Effector CD8-positive, alpha-beta T cell (primary cell): ENCODE data around the gene APMAP.
"Not testable (repeated sequence)": the region's sequence is repeated elsewhere in the genome, so short reads cannot be mapped to it uniquely, and the experiment has no call there.

Experiments
- DNase-seq: peaks from one replicate; lab custom pipeline; 2025; lab: John Stamatoyannopoulos, UW

Gene APMAP

DNA sequence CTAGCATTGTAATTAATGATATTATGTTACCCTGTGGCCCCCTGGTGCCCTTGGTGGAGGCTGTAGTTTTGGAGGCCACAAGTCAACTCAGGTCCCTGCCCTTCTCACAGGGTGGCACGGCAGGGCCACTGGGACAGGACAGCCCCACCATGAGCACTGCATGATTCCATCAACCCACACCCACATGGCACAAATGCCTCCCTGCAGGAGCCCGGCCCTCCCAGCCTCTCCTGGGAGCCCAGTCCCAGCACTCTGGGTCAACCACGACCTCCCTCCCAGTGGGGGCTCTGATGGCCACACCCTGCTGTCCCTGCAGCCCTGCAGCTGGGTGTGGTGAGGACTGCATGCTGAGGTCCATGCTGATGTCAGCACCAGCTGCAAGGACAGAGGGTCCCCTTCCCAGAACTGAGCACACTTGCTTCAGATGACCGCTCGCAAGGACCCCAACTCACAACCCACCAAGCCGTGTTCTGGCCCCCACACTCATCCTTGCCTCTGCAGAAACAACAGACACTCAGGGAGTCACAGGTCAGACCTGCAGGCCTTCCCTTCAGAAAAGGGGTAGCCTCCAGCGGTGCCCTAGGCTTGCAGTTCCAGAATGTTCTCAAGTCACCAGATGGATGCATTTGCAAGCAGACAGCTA, 59.2 kb downstream of the APMAP start:
- DNase-seq: no peak

- not testable (repeated sequence) for DNase-seq
These were observed 60.7 kb downstream of the APMAP start for GRCh38 chr20:24931893-24932292.

GRCh38 chr20:24930724-24931688, 61.5 kb downstream of the APMAP start:
- not testable (repeated sequence) for DNase-seq

- not testable (repeated sequence) for DNase-seq
These were observed 62.5 kb downstream of the APMAP start for GRCh38 chr20:24929867-24930723.

DNA sequence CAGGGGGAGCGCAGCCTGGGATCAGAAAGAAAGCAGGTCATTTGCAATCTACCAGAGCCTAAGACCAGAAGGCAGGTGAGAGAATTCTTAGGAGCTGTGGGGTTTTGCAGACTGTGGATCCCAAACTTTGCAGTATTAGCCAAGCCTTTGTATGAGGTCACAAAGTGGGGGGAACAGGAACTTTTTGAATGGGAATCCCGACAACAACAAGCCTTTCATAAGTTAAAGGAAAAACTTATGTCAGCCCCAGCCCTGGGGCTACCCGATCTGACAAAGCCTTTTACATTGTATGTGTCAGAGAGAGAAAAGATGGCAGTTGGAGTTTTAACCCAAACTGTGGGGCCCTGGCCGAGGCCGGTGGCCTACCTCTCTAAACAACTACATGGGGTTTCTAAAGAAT, 63.3 kb downstream of the APMAP start:
- DNase-seq: not testable (repeated sequence)

- DNase-seq: not testable (repeated sequence)
These were observed 71.8 kb downstream of the APMAP start for GRCh38 chr20:24920706-24921105.

- DNase-seq: not testable (repeated sequence)
These were observed 72.9 kb downstream of the APMAP start for GRCh38 chr20:24919665-24920064.

DNA sequence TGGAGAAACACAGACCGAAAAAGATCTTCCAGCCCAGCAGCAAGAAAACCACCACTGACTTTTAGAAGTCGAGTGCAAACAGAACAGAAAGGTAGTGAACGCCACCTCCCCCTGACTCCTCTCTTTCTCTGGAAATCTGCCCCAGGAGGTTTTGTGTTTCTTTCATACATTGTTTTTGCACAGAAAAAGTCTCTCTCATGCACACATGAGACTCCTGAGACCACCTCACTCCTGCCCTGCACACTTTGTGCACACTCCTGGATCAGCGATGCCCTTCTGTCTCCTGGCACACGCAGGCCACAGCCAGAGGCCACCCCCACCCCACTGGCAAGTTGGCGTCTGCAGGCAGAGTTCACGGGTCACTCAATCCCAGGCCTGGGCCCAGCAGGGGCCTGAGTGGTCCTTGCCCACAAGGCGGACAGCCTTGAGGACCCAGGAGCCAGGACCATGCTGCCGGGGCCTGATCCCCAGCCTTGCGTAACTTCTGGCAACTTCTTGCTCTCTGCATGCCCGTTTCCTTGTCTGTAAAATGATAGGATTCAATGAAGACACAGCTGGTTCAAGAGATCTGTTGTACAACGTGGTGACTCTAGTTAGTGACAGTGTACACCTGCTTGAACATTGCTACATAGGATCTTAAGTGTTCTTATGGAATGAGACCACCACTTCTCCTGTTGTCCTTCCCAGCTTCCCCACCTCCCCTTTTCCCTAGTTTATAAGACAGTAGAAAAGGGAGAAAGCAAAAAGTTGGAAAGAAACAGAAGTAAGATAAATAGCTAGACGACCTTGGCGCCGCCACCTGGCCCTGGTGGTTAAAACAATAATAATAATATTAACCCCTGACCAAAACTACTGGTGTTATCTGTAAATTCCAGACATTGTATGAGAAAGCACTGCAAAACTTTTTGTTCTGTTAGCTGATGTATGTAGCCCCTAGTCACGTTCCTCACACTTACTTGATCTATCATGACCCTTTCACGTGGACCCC, 73.7 kb downstream of the APMAP start:
- no peak for DNase-seq

DNA sequence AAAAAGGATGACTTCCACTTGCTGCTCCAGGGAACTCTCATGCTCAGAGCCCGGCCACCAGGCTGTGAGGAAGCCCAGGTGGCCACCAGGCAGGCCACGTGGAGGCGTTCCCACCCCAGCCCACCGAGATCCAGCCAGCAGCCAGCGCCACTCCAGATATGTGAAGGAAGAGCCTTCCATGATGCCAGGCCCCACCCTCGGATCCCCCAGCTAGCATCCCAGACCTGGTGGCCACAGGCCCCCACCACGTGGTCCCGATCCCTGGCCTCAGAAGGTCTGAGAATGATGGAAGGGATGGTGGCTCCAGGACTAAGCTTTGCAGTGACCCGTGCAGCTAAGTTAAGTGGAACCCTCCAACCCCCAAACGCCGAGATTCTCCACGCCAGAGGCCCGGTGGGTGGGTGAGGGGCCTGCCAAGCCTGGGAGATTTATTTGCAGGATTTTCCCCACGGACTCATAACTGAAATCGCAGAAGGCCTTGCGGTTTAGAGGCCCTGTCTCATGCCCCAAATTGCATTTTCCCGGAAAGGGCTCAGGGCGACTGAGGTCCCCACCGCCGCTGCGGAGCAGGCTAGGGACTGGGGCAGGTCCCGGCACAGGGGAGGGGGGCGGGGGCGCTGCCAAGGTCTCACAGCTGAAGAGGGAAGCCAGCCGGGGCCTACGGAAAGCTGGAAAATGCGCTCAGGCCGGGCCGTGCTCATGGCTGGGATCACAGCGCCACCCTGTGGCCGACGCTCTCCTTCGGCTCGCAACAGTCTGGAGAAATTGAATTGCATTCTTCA, 74.6 kb downstream of the APMAP start:
- peak; percentile 4 for DNase-seq

DNA sequence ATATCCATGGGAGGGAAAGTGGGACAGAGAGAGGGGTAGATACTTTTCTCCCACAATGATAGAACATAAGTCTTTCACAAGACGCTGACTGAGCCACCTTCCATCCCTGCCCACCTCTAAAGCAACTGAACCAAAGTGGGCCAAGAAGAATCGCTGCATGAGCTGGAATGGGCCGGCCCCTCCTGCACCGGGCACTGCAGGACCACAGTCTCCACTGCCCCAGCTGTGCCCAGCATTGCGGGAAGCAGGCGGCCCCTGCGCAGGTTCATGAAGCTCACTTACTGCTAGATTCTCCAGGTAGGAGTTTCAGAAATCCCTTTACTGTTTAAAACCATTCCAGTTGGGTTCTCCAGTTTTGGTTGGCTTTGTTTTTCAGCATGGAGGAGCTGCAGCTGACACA, 75.5 kb downstream of the APMAP start:
- no peak for DNase-seq

- no peak for DNase-seq
These were observed 76.1 kb downstream of the APMAP start for GRCh38 chr20:24916412-24916811.

GRCh38 chr20:24915892-24916291, 76.7 kb downstream of the APMAP start:
- DNase-seq: no peak

DNA sequence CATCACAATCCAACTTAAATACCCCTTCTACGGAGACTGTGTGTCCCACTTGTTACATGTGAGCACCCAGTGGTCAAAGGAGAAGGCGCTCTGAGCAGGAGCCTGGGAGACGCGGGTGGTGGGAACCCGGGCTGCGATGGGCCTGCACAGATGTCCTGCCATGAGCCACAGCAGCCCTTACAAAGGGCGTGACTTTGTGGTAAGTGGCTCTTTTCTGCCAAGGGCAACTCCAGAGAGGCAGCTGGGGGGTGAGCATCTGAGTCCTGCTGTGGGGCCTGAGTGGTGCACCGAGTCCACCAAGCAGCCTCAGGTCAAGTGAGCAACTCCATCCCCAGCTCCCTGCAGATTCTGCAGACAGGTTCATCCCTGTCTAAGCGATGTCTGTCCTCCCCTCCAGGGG, 77.1 kb downstream of the APMAP start:
- no peak for DNase-seq

DNA sequence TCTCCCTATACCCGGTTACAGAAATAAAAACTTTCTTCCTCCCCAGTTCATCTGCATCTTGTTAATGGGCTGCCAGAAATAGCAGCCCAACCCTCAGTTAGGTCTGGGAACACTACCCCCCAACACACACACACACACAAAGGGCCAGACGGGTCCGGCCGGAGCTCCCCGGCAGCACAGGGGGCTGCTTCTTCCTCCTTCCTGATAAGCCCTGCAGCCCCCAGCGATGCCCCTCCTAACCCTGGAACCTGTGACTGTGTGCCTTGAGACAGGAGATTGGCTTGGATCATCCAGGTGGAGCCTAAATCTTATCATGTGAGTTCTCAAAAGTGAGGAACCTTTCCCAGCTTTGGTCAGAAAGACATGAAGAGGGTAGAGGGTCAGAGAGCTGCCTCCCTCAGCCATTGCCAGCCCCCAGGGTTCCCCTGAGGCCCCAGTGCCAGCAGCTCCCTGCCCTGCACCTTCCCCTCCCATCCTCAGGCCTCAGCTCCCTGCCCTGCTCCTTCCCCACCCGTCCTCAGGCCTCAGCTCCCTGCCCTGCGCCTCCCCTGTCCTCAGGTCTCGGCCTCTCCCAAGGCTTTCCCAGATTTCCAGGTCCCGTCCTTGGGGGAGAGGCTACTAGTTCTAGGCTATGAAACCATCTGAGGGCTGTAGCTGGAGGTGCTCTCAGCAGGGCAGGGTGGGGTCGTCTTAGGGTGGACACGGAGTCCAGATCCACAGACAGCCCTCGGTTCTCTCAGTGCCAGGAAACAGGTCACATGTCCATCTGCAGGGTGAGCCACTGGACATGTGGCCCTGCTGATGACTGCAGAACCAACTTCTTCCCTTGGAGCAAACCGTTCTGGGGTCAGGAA, 77.9 kb downstream of the APMAP start:
- DNase-seq: no peak

GRCh38 chr20:24913076-24913628, 79.4 kb downstream of the APMAP start:
- DNase-seq: no peak
